ENCODE data around the gene NPDC1.
"Not testable (repeated sequence)": the region's sequence is repeated elsewhere in the genome, so short reads cannot be mapped to it uniquely, and the experiment has no call there.

Gene NPDC1

GRCh38 chr9:137075275-137075775 lies 29.3 kb upstream of the NPDC1 start:
- no peak for DNase-seq (ENCODE audit: low read depth in 2 of 2, low spot score in 1 of 2)

- DNase-seq (ENCODE audit: low read depth in 2 of 2, low spot score in 1 of 2): no peak
Measured at GRCh38 chr9:137074657-137075274, 28.8 kb upstream of the NPDC1 start.

GRCh38 chr9:137073992-137074399 lies 28.0 kb upstream of the NPDC1 start:
- no peak for DNase-seq (ENCODE audit: low read depth in 2 of 2, low spot score in 1 of 2)

- no peak for DNase-seq (ENCODE audit: low read depth in 2 of 2, low spot score in 1 of 2)
Measured at GRCh38 chr9:137071282-137071681, 25.3 kb upstream of the NPDC1 start.

- DNase-seq (ENCODE audit: low read depth in 2 of 2, low spot score in 1 of 2): no peak
Measured at GRCh38 chr9:137070906-137071275, 24.9 kb upstream of the NPDC1 start.

- DNase-seq (ENCODE audit: low read depth in 2 of 2, low spot score in 1 of 2): peak; percentile 43 to 69
Measured at GRCh38 chr9:137070201-137070905, 24.4 kb upstream of the NPDC1 start, which contains the start of gene SAPCD2. SAPCD2 (minus strand) TSS chr9:137070557; CDS start chr9:137070460, 97 bp downstream.

GRCh38 chr9:137069508-137070091 lies 23.6 kb upstream of the NPDC1 start:
- no peak for DNase-seq (ENCODE audit: low read depth in 2 of 2, low spot score in 1 of 2)

GRCh38 chr9:137068539-137069507 lies 22.8 kb upstream of the NPDC1 start:
- DNase-seq (ENCODE audit: low read depth in 2 of 2, low spot score in 1 of 2): no peak

- DNase-seq (ENCODE audit: low read depth in 2 of 2, low spot score in 1 of 2): peak; percentile 68 to 69
Measured at GRCh38 chr9:137067860-137068538, 22.0 kb upstream of the NPDC1 start.

- no peak for DNase-seq (ENCODE audit: low read depth in 2 of 2, low spot score in 1 of 2)
Measured at GRCh38 chr9:137066096-137066861, 20.3 kb upstream of the NPDC1 start.

GRCh38 chr9:137065336-137065967 lies 19.5 kb upstream of the NPDC1 start:
- no peak for DNase-seq (ENCODE audit: low read depth in 2 of 2, low spot score in 1 of 2)

GRCh38 chr9:137064880-137065164 lies 18.8 kb upstream of the NPDC1 start:
- no peak for DNase-seq (ENCODE audit: low read depth in 2 of 2, low spot score in 1 of 2)

GRCh38 chr9:137064027-137064879 lies 18.3 kb upstream of the NPDC1 start:
- DNase-seq (ENCODE audit: low read depth in 2 of 2, low spot score in 1 of 2): peak in 1 of 2 donors; percentile 50

- DNase-seq (ENCODE audit: low read depth in 2 of 2, low spot score in 1 of 2): no peak
Measured at GRCh38 chr9:137063311-137064026, 17.5 kb upstream of the NPDC1 start.

GRCh38 chr9:137062798-137063197 lies 16.8 kb upstream of the NPDC1 start:
- DNase-seq (ENCODE audit: low read depth in 2 of 2, low spot score in 1 of 2): not testable (repeated sequence)

GRCh38 chr9:137062384-137062783 lies 16.4 kb upstream of the NPDC1 start:
- no peak for DNase-seq (ENCODE audit: low read depth in 2 of 2, low spot score in 1 of 2)

- no peak for DNase-seq (ENCODE audit: low read depth in 2 of 2, low spot score in 1 of 2)
Measured at GRCh38 chr9:137058521-137059234, 12.7 kb upstream of the NPDC1 start.

Measured in stimulated activated CD8-positive, alpha-beta memory T cell treated with anti-CD3 and anti-CD28 coated beads, Interleukin-4, amount 100 ng/mL, for 4 hours (primary cell).